K562 (cell line): Measurements from ENCODE around the gene TRIM25. TPM values are rescaled to one million over a fixed set of nuclear protein-coding genes. Genes with fewer than 3 reads are reported as not detected.

ENCODE experiments used
- BMI1 ChIP-seq: fragments of 150-350 bp; IDR thresholded peaks from 2 replicates; pipeline ENCODE4 v1.6.1; 2014; ENCODE audit warnings: low read length
- BRD9 ChIP-seq: fragments of 450-650 bp; IDR thresholded peaks from 2 replicates; pipeline ENCODE4 v1.6.1; 2018; ENCODE audit warnings: low read depth; ENCODE audit not compliant: partially characterized antibody
- CHCHD3 ChIP-seq: fragments of 250-450 bp; sonication (Bioruptor Pico); IDR thresholded peaks from 2 replicates; pipeline ENCODE4 v2.1.2; 2022; ENCODE audit warnings: mild to moderate bottlenecking
- EP400 ChIP-seq: fragments of 450-650 bp; IDR thresholded peaks from 2 replicates; pipeline ENCODE4 v1.6.1; 2017; ENCODE audit warnings: antibody characterized with exemption, mild to moderate bottlenecking, moderate library complexity
- HBP1 ChIP-seq: fragments of 450-650 bp; formaldehyde crosslinking; IDR thresholded peaks from 2 replicates; pipeline ENCODE4 v1.4.0; 2022; ENCODE audit warnings: missing genetic modification characterization
- MECOM ChIP-seq: fragments of 250-450 bp; sonication (Bioruptor Pico); IDR thresholded peaks from 2 replicates; pipeline ENCODE4 v1.8.0; 2022; ENCODE audit warnings: inconsistent platforms
- MNT ChIP-seq, 2 experiments: fragments of 450-650 bp; conservative IDR thresholded peaks; 2 replicates each; pipeline ENCODE4 v1.6.1; 2017; ENCODE audit warnings: mild to moderate bottlenecking in 2 of 2, moderate library complexity in 2 of 2
- NFXL1 ChIP-seq: fragments of 450-650 bp; formaldehyde crosslinking; IDR thresholded peaks from 2 replicates; pipeline ENCODE4 v1.4.0; 2021; ENCODE audit warnings: mild to moderate bottlenecking
- NR3C1 ChIP-seq: sonication (generic); formaldehyde crosslinking; IDR thresholded peaks from 2 replicates; pipeline ENCODE4 v1.8.1; 2022; ENCODE audit warnings: missing genetic modification reagents
- RBBP5 ChIP-seq: fragments of 200-600 bp; sonication (generic); IDR thresholded peaks from 2 replicates; pipeline ENCODE4 v1.6.1; 2012; ENCODE audit warnings: borderline replicate concordance, mild to moderate bottlenecking, low read length, control low read depth, inconsistent platforms; ENCODE audit not compliant: insufficient read depth, poor library complexity, severe bottlenecking
- RNF2 ChIP-seq: sonication (generic); IDR thresholded peaks from 2 replicates; pipeline ENCODE4 v1.6.1; 2016
- SNIP1 ChIP-seq: fragments of 450-650 bp; IDR thresholded peaks from 2 replicates; pipeline ENCODE4 v1.7.1; 2017; ENCODE audit warnings: low read depth, mild to moderate bottlenecking
- TCF7L2 ChIP-seq: fragments of 150-350 bp; IDR thresholded peaks from 2 replicates; pipeline ENCODE4 v1.6.1; 2016; ENCODE audit warnings: low read depth, mild to moderate bottlenecking, low read length, moderate library complexity
- ZNF586 ChIP-seq: fragments of 450-650 bp; formaldehyde crosslinking; conservative IDR thresholded peaks from 2 replicates; pipeline ENCODE4 v1.4.0; 2020; ENCODE audit warnings: mild to moderate bottlenecking, moderate library complexity
- polyA plus RNA-seq, 8 experiments: library from polyadenylated mRNA; depleted of rRNA in 4 of 8; stranded (reverse) in 5 of 8; unstranded in 3 of 8; fragments of >200 nt; fragmentation: Nextera tagmentation in 2 of 8; fragmentation: Illumina TruSeq in 1 of 8; extraction: Ambion mirVana in 2 of 8; extraction: Trizol in 1 of 8; gene quantifications; 2 replicates each; pipeline versions ENCODE4 v1.2.1 to v1.2.3, GENCODE V29; 2011 to 2014; ENCODE audit warnings: inconsistent platforms in 1 of 8, missing spikeins in 1 of 8
- total RNA-seq, 7 experiments: library from RNA; depleted of rRNA in 6 of 7; stranded (reverse); fragments of >200 nt in 6 of 7; fragmentation: Illumina TruSeq in 2 of 7; extraction: Trizol in 2 of 7; gene quantifications; 2 replicates each; pipeline versions ENCODE4 v1.2.1 to v1.2.3, GENCODE V29; 2011 to 2021; ENCODE audit warnings: low replicate concordance in 1 of 7
- TF ChIP-seq, protein P1 (sequence below): fragments of 250-450 bp; sonication (Bioruptor Pico); IDR thresholded peaks from 2 replicates; pipeline ENCODE4 v1.4.0; 2020
- TF ChIP-seq, protein P2 (sequence below): fragments of 250-450 bp; sonication (Bioruptor Pico); IDR thresholded peaks from 2 replicates; pipeline ENCODE4 v1.4.0; 2020; ENCODE audit warnings: mild to moderate bottlenecking, moderate library complexity

The TRIM25 gene
- total and polyA plus RNA-seq, 9 of the 15 experiments (the other 6 are each of a cell fraction or from before 2014, with no cell fraction given): 5.9 to 49.5 (median 24.5) TPM

DNA sequence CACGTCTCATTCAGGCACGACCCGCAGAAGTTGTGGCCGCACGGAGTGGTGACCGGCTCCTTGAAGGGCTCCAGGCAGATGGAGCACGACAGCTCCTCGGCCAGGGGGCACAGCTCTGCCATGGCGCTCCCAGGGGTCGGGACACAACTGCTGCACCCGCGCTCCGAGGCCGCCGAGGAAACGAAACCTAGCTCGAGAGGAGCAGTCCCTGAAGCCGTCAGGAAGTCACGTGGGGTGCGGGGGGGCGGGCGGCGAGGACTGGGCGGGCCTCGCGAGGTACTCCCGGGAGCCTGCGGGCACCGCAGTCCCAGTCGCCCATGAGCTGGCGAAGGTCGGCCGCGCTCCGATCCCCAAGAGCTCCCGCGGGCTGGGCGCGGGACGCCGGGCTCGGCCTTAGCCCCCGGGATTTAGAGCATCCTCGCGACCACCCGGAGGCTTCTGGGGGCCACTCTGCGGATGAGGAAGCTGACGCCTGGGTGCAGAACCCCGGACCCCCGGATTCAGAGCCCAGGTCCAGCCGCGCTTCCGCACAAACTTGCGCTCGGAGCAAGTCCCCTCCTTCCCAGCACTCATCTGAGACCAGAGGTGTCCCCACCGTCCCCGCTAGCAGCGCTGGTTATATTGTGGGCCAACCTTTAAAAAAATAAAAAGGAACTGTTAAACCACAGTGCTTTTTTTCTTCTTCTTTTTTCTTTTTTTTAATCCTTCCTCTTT, at the start of gene TRIM25 (continued):
- TF ChIP-seq HBP1 (CRISPR knock-in tag) (0 out of 2 replicates have a peak, but pooled peaks have one; percentile 42), EP400 (peak; percentile 74), MNT (conservative IDR thresholded peaks at IDR 0.05) (peak; percentile 74 to 80; a peak in 3 of 4 replicates), ZNF586 (no peak), RNF2 (no peak; the same call in 1 of the 2 replicates), TCF7L2 (no peak), CHCHD3 (CRISPR knock-in tag) (peak; percentile 16; the same call in 1 of the 2 replicates), SNIP1 (no peak), RBBP5 (peak; percentile 99), NFXL1 (CRISPR knock-in tag) (no peak), BMI1 (no peak), MECOM (no peak), BRD9 (no peak), NR3C1 (no peak)
- TF ChIP-seq, protein P1, sequence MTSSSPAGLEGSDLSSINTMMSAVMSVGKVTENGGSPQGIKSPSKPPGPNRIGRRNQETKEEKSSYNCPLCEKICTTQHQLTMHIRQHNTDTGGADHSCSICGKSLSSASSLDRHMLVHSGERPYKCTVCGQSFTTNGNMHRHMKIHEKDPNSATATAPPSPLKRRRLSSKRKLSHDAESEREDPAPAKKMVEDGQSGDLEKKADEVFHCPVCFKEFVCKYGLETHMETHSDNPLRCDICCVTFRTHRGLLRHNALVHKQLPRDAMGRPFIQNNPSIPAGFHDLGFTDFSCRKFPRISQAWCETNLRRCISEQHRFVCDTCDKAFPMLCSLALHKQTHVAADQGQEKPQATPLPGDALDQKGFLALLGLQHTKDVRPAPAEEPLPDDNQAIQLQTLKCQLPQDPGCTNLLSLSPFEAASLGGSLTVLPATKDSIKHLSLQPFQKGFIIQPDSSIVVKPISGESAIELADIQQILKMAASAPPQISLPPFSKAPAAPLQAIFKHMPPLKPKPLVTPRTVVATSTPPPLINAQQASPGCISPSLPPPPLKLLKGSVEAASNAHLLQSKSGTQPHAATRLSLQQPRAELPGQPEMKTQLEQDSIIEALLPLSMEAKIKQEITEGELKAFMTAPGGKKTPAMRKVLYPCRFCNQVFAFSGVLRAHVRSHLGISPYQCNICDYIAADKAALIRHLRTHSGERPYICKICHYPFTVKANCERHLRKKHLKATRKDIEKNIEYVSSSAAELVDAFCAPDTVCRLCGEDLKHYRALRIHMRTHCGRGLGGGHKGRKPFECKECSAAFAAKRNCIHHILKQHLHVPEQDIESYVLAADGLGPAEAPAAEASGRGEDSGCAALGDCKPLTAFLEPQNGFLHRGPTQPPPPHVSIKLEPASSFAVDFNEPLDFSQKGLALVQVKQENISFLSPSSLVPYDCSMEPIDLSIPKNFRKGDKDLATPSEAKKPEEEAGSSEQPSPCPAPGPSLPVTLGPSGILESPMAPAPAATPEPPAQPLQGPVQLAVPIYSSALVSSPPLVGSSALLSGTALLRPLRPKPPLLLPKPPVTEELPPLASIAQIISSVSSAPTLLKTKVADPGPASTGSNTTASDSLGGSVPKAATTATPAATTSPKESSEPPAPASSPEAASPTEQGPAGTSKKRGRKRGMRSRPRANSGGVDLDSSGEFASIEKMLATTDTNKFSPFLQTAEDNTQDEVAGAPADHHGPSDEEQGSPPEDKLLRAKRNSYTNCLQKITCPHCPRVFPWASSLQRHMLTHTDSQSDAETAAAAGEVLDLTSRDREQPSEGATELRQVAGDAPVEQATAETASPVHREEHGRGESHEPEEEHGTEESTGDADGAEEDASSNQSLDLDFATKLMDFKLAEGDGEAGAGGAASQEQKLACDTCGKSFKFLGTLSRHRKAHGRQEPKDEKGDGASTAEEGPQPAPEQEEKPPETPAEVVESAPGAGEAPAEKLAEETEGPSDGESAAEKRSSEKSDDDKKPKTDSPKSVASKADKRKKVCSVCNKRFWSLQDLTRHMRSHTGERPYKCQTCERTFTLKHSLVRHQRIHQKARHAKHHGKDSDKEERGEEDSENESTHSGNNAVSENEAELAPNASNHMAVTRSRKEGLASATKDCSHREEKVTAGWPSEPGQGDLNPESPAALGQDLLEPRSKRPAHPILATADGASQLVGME: no peak
- TF ChIP-seq, protein P2, sequence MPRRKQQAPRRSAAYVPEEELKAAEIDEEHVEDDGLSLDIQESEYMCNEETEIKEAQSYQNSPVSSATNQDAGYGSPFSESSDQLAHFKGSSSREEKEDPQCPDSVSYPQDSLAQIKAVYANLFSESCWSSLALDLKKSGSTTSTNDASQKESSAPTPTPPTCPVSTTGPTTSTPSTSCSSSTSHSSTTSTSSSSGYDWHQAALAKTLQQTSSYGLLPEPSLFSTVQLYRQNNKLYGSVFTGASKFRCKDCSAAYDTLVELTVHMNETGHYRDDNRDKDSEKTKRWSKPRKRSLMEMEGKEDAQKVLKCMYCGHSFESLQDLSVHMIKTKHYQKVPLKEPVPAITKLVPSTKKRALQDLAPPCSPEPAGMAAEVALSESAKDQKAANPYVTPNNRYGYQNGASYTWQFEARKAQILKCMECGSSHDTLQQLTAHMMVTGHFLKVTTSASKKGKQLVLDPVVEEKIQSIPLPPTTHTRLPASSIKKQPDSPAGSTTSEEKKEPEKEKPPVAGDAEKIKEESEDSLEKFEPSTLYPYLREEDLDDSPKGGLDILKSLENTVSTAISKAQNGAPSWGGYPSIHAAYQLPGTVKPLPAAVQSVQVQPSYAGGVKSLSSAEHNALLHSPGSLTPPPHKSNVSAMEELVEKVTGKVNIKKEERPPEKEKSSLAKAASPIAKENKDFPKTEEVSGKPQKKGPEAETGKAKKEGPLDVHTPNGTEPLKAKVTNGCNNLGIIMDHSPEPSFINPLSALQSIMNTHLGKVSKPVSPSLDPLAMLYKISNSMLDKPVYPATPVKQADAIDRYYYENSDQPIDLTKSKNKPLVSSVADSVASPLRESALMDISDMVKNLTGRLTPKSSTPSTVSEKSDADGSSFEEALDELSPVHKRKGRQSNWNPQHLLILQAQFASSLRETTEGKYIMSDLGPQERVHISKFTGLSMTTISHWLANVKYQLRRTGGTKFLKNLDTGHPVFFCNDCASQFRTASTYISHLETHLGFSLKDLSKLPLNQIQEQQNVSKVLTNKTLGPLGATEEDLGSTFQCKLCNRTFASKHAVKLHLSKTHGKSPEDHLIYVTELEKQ (CRISPR knock-in tag): no peak
